K562 (cell line): ENCODE data around the gene TSEN34. TPM values are rescaled to one million over a fixed set of nuclear protein-coding genes. Genes with fewer than 3 reads are reported as not detected.
A peak's percentile ranks its signal among the peaks of the same experiment; 100 is the strongest.

ENCODE experiments used
- ETS1 ChIP-seq: conservative IDR thresholded peaks from 2 replicates; pipeline ENCODE4 v1.6.1; 2011; ENCODE audit warnings: low read depth, mild to moderate bottlenecking, low read length; ENCODE audit not compliant: control insufficient read depth
- HEY1 ChIP-seq: fragments of 250-450 bp; sonication (Bioruptor Pico); IDR thresholded peaks from 2 replicates; pipeline ENCODE4 v1.5.0; 2020; ENCODE audit warnings: mild to moderate bottlenecking, moderate library complexity, borderline replicate concordance
- MITF ChIP-seq: IDR thresholded peaks from 2 replicates; pipeline ENCODE4 v1.6.1; 2014; ENCODE audit warnings: antibody characterized with exemption
- PHB2 ChIP-seq: fragments of 450-650 bp; IDR thresholded peaks from 2 replicates; pipeline ENCODE4 v1.6.1; 2017; ENCODE audit warnings: low read depth
- POLR2AphosphoS5 ChIP-seq: IDR thresholded peaks from 2 replicates; pipeline ENCODE4 v1.6.1; 2011; ENCODE audit warnings: mild to moderate bottlenecking, low read depth, low read length, moderate library complexity; ENCODE audit not compliant: control insufficient read depth, insufficient read depth
- RCOR1 ChIP-seq, 2 experiments: IDR thresholded peaks; 2 replicates each; pipeline ENCODE4 v1.6.1; 2012; ENCODE audit warnings: low read depth in 2 of 2, low read length in 2 of 2, borderline replicate concordance in 1 of 2, improper control_type of control experiment in 1 of 2
- TAF1 ChIP-seq: IDR thresholded peaks from 2 replicates; pipeline ENCODE4 v1.6.1; 2011; ENCODE audit warnings: mild to moderate bottlenecking, low read length, moderate library complexity; ENCODE audit not compliant: insufficient read depth, control insufficient read depth, severe bottlenecking; ENCODE audit errors: extremely low read depth
- TGIF2 ChIP-seq: sonication (generic); formaldehyde crosslinking; IDR thresholded peaks from 2 replicates; pipeline ENCODE4 v1.8.1; 2022; ENCODE audit warnings: mild to moderate bottlenecking, missing genetic modification reagents, moderate library complexity
- ZBTB40 ChIP-seq, 2 experiments: fragments of 450-650 bp in 1 of 2; sonication (generic) in 1 of 2; formaldehyde crosslinking in 1 of 2; IDR thresholded peaks; 2 replicates each; pipeline versions ENCODE4 v1.7.1 to v1.9.0; 2016 to 2022; ENCODE audit warnings: inconsistent platforms in 1 of 2, mild to moderate bottlenecking in 1 of 2, missing genetic modification reagents in 1 of 2
- ZFP1 ChIP-seq: fragments of 450-650 bp; formaldehyde crosslinking; IDR thresholded peaks from 2 replicates; pipeline ENCODE4 v1.4.0; 2020; ENCODE audit warnings: mild to moderate bottlenecking, mixed read lengths
- ZNF23 ChIP-seq: fragments of 250-450 bp; sonication (Bioruptor Pico); IDR thresholded peaks from 2 replicates; pipeline ENCODE4 v1.4.0; 2020; ENCODE audit warnings: mild to moderate bottlenecking
- ZNF830 ChIP-seq: fragments of 250-450 bp; sonication (Bioruptor Pico); IDR thresholded peaks from 2 replicates; pipeline ENCODE4 v1.5.0; 2021; ENCODE audit warnings: mild to moderate bottlenecking
- polyA plus RNA-seq, 8 experiments: library from polyadenylated mRNA; depleted of rRNA in 4 of 8; stranded (reverse) in 5 of 8; unstranded in 3 of 8; fragments of >200 nt; fragmentation: Nextera tagmentation in 2 of 8; fragmentation: Illumina TruSeq in 1 of 8; extraction: Ambion mirVana in 2 of 8; extraction: Trizol in 1 of 8; gene quantifications; 2 replicates each; pipeline versions ENCODE4 v1.2.1 to v1.2.3, GENCODE V29; 2011 to 2014; ENCODE audit warnings: inconsistent platforms in 1 of 8, missing spikeins in 1 of 8
- total RNA-seq, 7 experiments: library from RNA; depleted of rRNA in 6 of 7; stranded (reverse); fragments of >200 nt in 6 of 7; fragmentation: Illumina TruSeq in 2 of 7; extraction: Trizol in 2 of 7; gene quantifications; 2 replicates each; pipeline versions ENCODE4 v1.2.1 to v1.2.3, GENCODE V29; 2011 to 2021; ENCODE audit warnings: low replicate concordance in 1 of 7
- TF ChIP-seq, protein P1 (sequence below), 2 experiments: fragments of 250-450 bp in 1 of 2; fragments of 450-650 bp in 1 of 2; sonication (Bioruptor Pico) in 1 of 2; IDR thresholded peaks; 2 replicates each; pipeline versions ENCODE4 v1.6.1 to v1.8.0; 2016 to 2021; ENCODE audit warnings: mild to moderate bottlenecking in 2 of 2, moderate library complexity in 2 of 2, missing compliant biosample characterization in 1 of 2, missing genetic modification characterization in 1 of 2

TSEN34 gene
- total and polyA plus RNA-seq, 9 of the 15 experiments (the other 6 are each of a cell fraction or from before 2014, with no cell fraction given): 3.1 to 57.6 (median 29.5) TPM

DNA sequence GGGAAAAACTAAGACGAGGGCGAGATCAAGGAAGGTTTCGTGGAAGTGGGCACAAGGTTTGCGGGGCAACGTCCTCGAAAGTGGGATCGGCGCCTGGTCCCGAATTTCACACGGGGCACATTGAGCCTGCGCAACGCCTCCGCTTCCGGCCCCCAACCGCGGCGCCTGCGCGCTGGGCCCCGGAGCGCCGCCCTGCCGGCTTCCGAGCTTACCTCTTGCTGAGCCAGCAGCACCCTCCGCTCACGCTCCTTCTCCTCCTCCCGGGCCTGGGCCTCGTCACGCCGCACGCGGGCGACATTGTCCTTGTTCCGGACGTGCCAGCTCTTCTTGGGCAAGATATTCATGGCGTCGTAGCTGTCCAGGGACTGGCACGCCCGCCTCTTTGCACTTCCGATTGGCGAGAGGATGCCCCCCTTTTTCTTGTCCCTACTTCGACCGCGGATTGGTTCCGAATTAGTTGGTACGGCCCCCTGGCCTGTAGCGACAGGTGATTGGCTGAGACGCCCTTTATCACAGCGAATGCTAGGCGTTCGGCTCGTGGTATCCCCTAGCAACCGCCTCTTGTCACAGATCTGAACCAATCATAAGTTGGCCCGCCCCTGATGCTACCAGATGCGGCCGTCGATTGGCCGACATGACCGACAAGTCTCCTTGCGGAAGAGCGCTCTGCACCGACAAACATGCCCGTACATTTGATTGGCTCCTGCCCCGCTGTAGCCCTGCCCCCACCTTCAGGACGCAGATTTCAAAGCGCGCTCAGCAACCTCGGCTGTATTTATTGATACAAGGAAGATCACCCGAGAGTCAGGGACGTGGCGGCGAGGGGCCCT is 31.5 kb upstream of the TSEN34 start, which contains the start of gene LENG1 (continued):
- TF ChIP-seq RCOR1 (IDR thresholded peaks at IDR 0.05; ENCODE audit: borderline replicate concordance in 1 of 2, low read depth in 2 of 2, low read length in 2 of 2) (peak; percentile 6 to 58; a peak in 2 of 4 replicates), ZNF23 (CRISPR knock-in tag) (no peak), ZBTB40 (IDR thresholded peaks at IDR 0.05) (peak; percentile 86), ZBTB40 (CRISPR knock-in tag; IDR thresholded peaks at IDR 0.05) (no peak; the same call in 1 of the 2 replicates), ETS1 (peak; percentile 81; the same call in 1 of the 2 replicates), POLR2AphosphoS5 (peak; percentile 85), TAF1 (peak; percentile 85), MITF (no peak), ZFP1 (CRISPR knock-in tag) (no peak), PHB2 (no peak), HEY1 (CRISPR knock-in tag) (no peak), ZNF830 (no peak; the same call in 1 of the 2 replicates), TGIF2 (CRISPR knock-in tag) (no peak)
- TF ChIP-seq, protein P1, sequence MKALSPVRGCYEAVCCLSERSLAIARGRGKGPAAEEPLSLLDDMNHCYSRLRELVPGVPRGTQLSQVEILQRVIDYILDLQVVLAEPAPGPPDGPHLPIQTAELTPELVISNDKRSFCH (CRISPR knock-in tag; IDR thresholded peaks at IDR 0.05): no peak
- TF ChIP-seq, protein P1 (tag; IDR thresholded peaks at IDR 0.05): no peak; the same call in 1 of the 2 replicates
